HCT116 (cell line): ENCODE measurements around the gene HBE1. TPM values are rescaled to one million over a fixed set of nuclear protein-coding genes. Genes with fewer than 3 reads are reported as not detected.

ENCODE experiments used
- ATAC-seq: fragments of 200-7000 bp; cut with Tn5 transposase; 2 replicates; pipeline ENCODE4 v1.9.1; 2020; ENCODE audit warnings: mild to moderate bottlenecking, moderate library complexity
- BruUV-seq: library from RNA; stranded (reverse); fragments of 400-500 nt; replicated peaks from 2 replicates; lab custom pipeline; 2021; lab: Mats Ljungman, UMichigan
- CTCF ChIA-PET: fragments of 300-600 bp; sonication (Branson Sonifier 250); formaldehyde crosslinking; loops from one replicate; lab custom pipeline; 2021; ENCODE audit warnings: antibody characterized with exemption; lab: Charles Lee
- POLR2A ChIA-PET: fragments of 300-600, 350-600 bp; sonication (Branson Sonifier 250); formaldehyde crosslinking; loops from one replicate; lab custom pipeline; 2021; ENCODE audit warnings: antibody characterized with exemption; lab: Charles Lee
- RAD21 ChIA-PET, 2 experiments: fragments of 300-600 bp; sonication (Branson Sonifier 250); formaldehyde crosslinking; loops; one replicate each; lab custom pipeline; 2023; ENCODE audit warnings: low total read pairs in 2 of 2; ENCODE audit not compliant: uncharacterized antibody in 2 of 2, unreplicated experiment in 2 of 2, low non-redundant PET in 1 of 2; lab: Charles Lee
- DNase-seq: peaks from one replicate; pipeline ENCODE4 v3.0.0-alpha.2; 2010; ENCODE audit warnings: low read depth, low spot score
- H2AFZ ChIP-seq: fragments of 200-600 bp; shearing (Covaris generic), sonication (generic); 2 replicates; pipeline ENCODE4 v1.6.1; 2017; ENCODE audit warnings: low read depth, mixed run types, mixed read lengths, antibody characterized with exemption, low read length; ENCODE audit not compliant: poor library complexity, severe bottlenecking
- H3K27ac ChIP-seq: 2 replicates; pipeline ENCODE4 v1.5.1; 2012; ENCODE audit warnings: low read depth, low read length
- H3K27me3 ChIP-seq: fragments of 200-600 bp; sonication (generic); 2 replicates; pipeline ENCODE4 v1.6.1; 2016; ENCODE audit warnings: mixed run types, low read length, mixed read lengths; ENCODE audit not compliant: insufficient read depth
- H3K36me3 ChIP-seq, 2 experiments: fragments of 200-500 bp in 1 of 2; fragments of 200-600 bp in 1 of 2; sonication (Bioruptor generic) in 1 of 2; sonication (generic) in 1 of 2; 2 replicates each; pipeline versions ENCODE4 v1.5.1 to v1.6.1; 2014 to 2016; ENCODE audit warnings: low read length in 2 of 2, inconsistent platforms in 1 of 2, mixed read lengths in 1 of 2, mixed run types in 1 of 2; ENCODE audit not compliant: insufficient read depth in 2 of 2, control insufficient read depth in 1 of 2
- H3K4me1 ChIP-seq, 2 experiments: fragments of 200-600 bp in 1 of 2; sonication (generic) in 1 of 2; 2 replicates each; pipeline versions ENCODE4 v1.5.1 to v1.6.1; 2012 to 2017; ENCODE audit warnings: low read length in 2 of 2, inconsistent platforms in 1 of 2, mild to moderate bottlenecking in 1 of 2, mixed read lengths in 1 of 2, mixed run types in 1 of 2, moderate library complexity in 1 of 2; ENCODE audit not compliant: insufficient read depth in 2 of 2, control insufficient read depth in 1 of 2
- H3K4me2 ChIP-seq: fragments of 200-600 bp; sonication (generic); 2 replicates; pipeline ENCODE4 v1.6.1; 2017; ENCODE audit warnings: mixed run types, low read length, mixed read lengths
- H3K4me3 ChIP-seq, 2 experiments: fragments of 200-600 bp in 1 of 2; sonication (generic) in 1 of 2; replicated peaks in 1 of 2; 2 replicates each; pipeline ENCODE4 v1.5.1; 2011 to 2016; ENCODE audit warnings: low read length in 2 of 2, control low read depth in 1 of 2, low read depth in 1 of 2, mild to moderate bottlenecking in 1 of 2, mixed read lengths in 1 of 2, mixed run types in 1 of 2
- H3K79me2 ChIP-seq: fragments of 200-600 bp; sonication (generic); 2 replicates; pipeline ENCODE4 v1.6.1; 2017; ENCODE audit warnings: mild to moderate bottlenecking, mixed run types, low read length, moderate library complexity, mixed read lengths; ENCODE audit not compliant: insufficient read depth
- H3K9ac ChIP-seq: fragments of 200-600 bp; sonication (generic); 2 replicates; pipeline ENCODE4 v1.6.1; 2016; ENCODE audit warnings: low read length, mixed read lengths
- H3K9me2 ChIP-seq: fragments of 200-600 bp; sonication (generic), shearing (Covaris generic); 2 replicates; pipeline ENCODE4 v1.6.1; 2017; ENCODE audit warnings: mixed run types, mild to moderate bottlenecking, moderate library complexity; ENCODE audit not compliant: insufficient read depth
- H3K9me3 ChIP-seq, 2 experiments: fragments of 200-500 bp in 1 of 2; fragments of 200-600 bp in 1 of 2; sonication (Bioruptor generic) in 1 of 2; sonication (generic) in 1 of 2; 2 replicates each; pipeline ENCODE4 v1.6.1; 2014 to 2017; ENCODE audit warnings: low read length in 2 of 2, mixed read lengths in 2 of 2, inconsistent platforms in 1 of 2, low read depth in 1 of 2, mild to moderate bottlenecking in 1 of 2, mixed run types in 1 of 2, moderate library complexity in 1 of 2; ENCODE audit not compliant: control insufficient read depth in 1 of 2, insufficient read depth in 1 of 2
- H4K20me1 ChIP-seq: fragments of 200-600 bp; sonication (generic), shearing (Covaris generic); 2 replicates; pipeline ENCODE4 v1.6.1; 2017; ENCODE audit warnings: mixed run types, mild to moderate bottlenecking, moderate library complexity; ENCODE audit not compliant: insufficient read depth
- CBX3 ChIP-seq: IDR thresholded peaks from 2 replicates; pipeline ENCODE4 v1.6.1; 2012; ENCODE audit warnings: low read depth
- CEBPB ChIP-seq: IDR thresholded peaks from 2 replicates; pipeline ENCODE4 v1.6.1; 2012; ENCODE audit warnings: low read depth
- EGR1 ChIP-seq: IDR thresholded peaks from 2 replicates; pipeline ENCODE4 v1.6.1; 2012; ENCODE audit warnings: low read depth
- EZH2 ChIP-seq: fragments of 200-600 bp; sonication (generic); IDR thresholded peaks from 2 replicates; pipeline ENCODE4 v1.6.1; 2017; ENCODE audit warnings: antibody characterized with exemption, mixed run types
- EZH2phosphoT487 ChIP-seq: fragments of 200-600 bp; IDR thresholded peaks from 2 replicates; pipeline ENCODE4 v1.6.1; 2018; ENCODE audit warnings: antibody characterized with exemption, borderline replicate concordance
- FOSL1 ChIP-seq: IDR thresholded peaks from 2 replicates; pipeline ENCODE4 v1.6.1; 2012; ENCODE audit warnings: low read depth
- JUND ChIP-seq: IDR thresholded peaks from 2 replicates; pipeline ENCODE4 v1.6.1; 2012
- POLR2A ChIP-seq: IDR thresholded peaks from 2 replicates; pipeline ENCODE4 v1.7.0; 2011; ENCODE audit warnings: borderline replicate concordance; ENCODE audit not compliant: insufficient read depth, insufficient read length; ENCODE audit errors: extremely low read depth
- RAD21 ChIP-seq: IDR thresholded peaks from 2 replicates; pipeline ENCODE4 v1.6.1; 2012; ENCODE audit warnings: low read depth, mild to moderate bottlenecking
- SIN3A ChIP-seq: IDR thresholded peaks from 2 replicates; pipeline ENCODE4 v1.6.1; 2012; ENCODE audit warnings: low read depth
- TCF7L2 ChIP-seq: IDR thresholded peaks from 2 replicates; pipeline ENCODE4 v1.7.0; 2011; ENCODE audit warnings: borderline replicate concordance, inconsistent platforms; ENCODE audit not compliant: insufficient read depth, insufficient read length; ENCODE audit errors: extremely low read depth
- YY1 ChIP-seq: IDR thresholded peaks from 2 replicates; pipeline ENCODE4 v1.6.1; 2011; ENCODE audit warnings: low read length, low read depth, moderate library complexity, mild to moderate bottlenecking; ENCODE audit not compliant: insufficient replicate concordance; ENCODE audit errors: extremely low read depth
- intact Hi-C: fragments of 100-400 bp; cut with micrococcal nuclease; formaldehyde crosslinking; loops from 2 replicates; pipeline ENCODE4 v1.10.0; 2022
- total RNA-seq: library from RNA; stranded (reverse); gene quantifications from one replicate; pipeline ENCODE4 v1.2.1, GENCODE V29; 2021; ENCODE audit not compliant: unreplicated experiment
- TF ChIP-seq, protein P1 (sequence below): IDR thresholded peaks from 2 replicates; pipeline ENCODE4 v1.6.1; 2012
- TF ChIP-seq, protein P2 (sequence below): IDR thresholded peaks from 2 replicates; pipeline ENCODE4 v1.6.1; 2011; ENCODE audit warnings: mild to moderate bottlenecking, low read length, moderate library complexity; ENCODE audit not compliant: insufficient replicate concordance; ENCODE audit errors: extremely low read depth
- TF ChIP-seq, protein P3 (sequence below): IDR thresholded peaks from 2 replicates; pipeline ENCODE4 v1.6.1; 2012; ENCODE audit warnings: low read depth
- TF ChIP-seq, protein P4 (sequence below), 3 experiments: fragments of 200-600 bp in 1 of 3; sonication (generic) in 1 of 3; IDR thresholded peaks in 2 of 3; conservative IDR thresholded peaks in 1 of 3; 2 replicates each; pipeline ENCODE4 v1.5.1; 2012 to 2017; ENCODE audit warnings: low read depth in 2 of 3, low read length in 2 of 3, antibody characterized with exemption in 1 of 3, borderline replicate concordance in 1 of 3, control low read depth in 1 of 3, mild to moderate bottlenecking in 1 of 3, mixed read lengths in 1 of 3, mixed run types in 1 of 3, moderate library complexity in 1 of 3; ENCODE audit not compliant: insufficient read depth in 1 of 3

The HBE1 gene
- total RNA-seq, 1 experiment from 2014 or later = 212 TPM

DNA sequence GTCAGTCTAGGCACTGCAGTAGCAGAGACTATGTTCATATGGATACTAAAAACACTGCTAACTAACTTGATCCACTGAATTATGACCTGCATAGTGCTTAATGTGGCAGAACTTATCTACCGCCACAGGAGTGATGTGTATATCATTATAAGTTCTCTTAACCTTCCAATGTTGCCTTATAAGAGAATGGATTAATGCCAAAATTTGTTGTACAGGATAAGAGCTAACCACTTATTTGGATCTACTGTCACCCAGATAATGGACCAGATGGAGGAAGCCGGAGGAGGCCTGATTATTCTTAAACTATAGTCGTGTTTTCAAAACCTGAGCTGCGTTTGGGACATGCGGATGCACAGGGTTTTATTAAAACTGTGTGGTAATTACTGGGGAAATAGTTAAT lies 33.9 kb upstream of the HBE1 start:
- no peak for ATAC-seq
- Histone ChIP-seq H4K20me1 (no peaks in the 10 kb centered on the region), H3K4me2 (no peak overlapping the region), H3K9ac (no peak overlapping the region), H2AFZ (no peak overlapping the region), H3K36me3 (peaks cover 7 to 25% of the 10 kb centered on the region in 2 experiments; a peak in 2 of 4 replicates), H3K79me2 (no peaks in the 10 kb centered on the region), H3K9me3 (no peaks in the 10 kb centered on the region), H3K4me1 (no peaks in the 10 kb centered on the region), H3K9me2 (no peaks in the 10 kb centered on the region), H3K27ac (no peak overlapping the region), H3K4me3 (no peak overlapping the region), H3K27me3 (no peaks in the 10 kb centered on the region)
- no peak for DNase-seq
- CTCF ChIA-PET = no interaction called here
- no TSS peak for BruUV-seq
- TF ChIP-seq SIN3A = no peak
- TF ChIP-seq POLR2A = no peak
- no peak for TF ChIP-seq YY1
- TF ChIP-seq, protein P1, sequence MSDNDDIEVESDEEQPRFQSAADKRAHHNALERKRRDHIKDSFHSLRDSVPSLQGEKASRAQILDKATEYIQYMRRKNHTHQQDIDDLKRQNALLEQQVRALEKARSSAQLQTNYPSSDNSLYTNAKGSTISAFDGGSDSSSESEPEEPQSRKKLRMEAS = no peak
- TF ChIP-seq, protein P2, sequence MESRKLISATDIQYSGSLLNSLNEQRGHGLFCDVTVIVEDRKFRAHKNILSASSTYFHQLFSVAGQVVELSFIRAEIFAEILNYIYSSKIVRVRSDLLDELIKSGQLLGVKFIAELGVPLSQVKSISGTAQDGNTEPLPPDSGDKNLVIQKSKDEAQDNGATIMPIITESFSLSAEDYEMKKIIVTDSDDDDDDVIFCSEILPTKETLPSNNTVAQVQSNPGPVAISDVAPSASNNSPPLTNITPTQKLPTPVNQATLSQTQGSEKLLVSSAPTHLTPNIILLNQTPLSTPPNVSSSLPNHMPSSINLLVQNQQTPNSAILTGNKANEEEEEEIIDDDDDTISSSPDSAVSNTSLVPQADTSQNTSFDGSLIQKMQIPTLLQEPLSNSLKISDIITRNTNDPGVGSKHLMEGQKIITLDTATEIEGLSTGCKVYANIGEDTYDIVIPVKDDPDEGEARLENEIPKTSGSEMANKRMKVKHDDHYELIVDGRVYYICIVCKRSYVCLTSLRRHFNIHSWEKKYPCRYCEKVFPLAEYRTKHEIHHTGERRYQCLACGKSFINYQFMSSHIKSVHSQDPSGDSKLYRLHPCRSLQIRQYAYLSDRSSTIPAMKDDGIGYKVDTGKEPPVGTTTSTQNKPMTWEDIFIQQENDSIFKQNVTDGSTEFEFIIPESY = no peak
- TF ChIP-seq EGR1 = no peak
- no peak for TF ChIP-seq RAD21
- TF ChIP-seq FOSL1 = no peak
- no peak for TF ChIP-seq JUND
- no peak for TF ChIP-seq EZH2phosphoT487
- no peak for TF ChIP-seq CEBPB
- no peak for TF ChIP-seq TCF7L2
- no peak for TF ChIP-seq EZH2
- TF ChIP-seq, protein P3, sequence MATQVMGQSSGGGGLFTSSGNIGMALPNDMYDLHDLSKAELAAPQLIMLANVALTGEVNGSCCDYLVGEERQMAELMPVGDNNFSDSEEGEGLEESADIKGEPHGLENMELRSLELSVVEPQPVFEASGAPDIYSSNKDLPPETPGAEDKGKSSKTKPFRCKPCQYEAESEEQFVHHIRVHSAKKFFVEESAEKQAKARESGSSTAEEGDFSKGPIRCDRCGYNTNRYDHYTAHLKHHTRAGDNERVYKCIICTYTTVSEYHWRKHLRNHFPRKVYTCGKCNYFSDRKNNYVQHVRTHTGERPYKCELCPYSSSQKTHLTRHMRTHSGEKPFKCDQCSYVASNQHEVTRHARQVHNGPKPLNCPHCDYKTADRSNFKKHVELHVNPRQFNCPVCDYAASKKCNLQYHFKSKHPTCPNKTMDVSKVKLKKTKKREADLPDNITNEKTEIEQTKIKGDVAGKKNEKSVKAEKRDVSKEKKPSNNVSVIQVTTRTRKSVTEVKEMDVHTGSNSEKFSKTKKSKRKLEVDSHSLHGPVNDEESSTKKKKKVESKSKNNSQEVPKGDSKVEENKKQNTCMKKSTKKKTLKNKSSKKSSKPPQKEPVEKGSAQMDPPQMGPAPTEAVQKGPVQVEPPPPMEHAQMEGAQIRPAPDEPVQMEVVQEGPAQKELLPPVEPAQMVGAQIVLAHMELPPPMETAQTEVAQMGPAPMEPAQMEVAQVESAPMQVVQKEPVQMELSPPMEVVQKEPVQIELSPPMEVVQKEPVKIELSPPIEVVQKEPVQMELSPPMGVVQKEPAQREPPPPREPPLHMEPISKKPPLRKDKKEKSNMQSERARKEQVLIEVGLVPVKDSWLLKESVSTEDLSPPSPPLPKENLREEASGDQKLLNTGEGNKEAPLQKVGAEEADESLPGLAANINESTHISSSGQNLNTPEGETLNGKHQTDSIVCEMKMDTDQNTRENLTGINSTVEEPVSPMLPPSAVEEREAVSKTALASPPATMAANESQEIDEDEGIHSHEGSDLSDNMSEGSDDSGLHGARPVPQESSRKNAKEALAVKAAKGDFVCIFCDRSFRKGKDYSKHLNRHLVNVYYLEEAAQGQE = no peak
- no peak for TF ChIP-seq CBX3
- TF ChIP-seq, protein P4, sequence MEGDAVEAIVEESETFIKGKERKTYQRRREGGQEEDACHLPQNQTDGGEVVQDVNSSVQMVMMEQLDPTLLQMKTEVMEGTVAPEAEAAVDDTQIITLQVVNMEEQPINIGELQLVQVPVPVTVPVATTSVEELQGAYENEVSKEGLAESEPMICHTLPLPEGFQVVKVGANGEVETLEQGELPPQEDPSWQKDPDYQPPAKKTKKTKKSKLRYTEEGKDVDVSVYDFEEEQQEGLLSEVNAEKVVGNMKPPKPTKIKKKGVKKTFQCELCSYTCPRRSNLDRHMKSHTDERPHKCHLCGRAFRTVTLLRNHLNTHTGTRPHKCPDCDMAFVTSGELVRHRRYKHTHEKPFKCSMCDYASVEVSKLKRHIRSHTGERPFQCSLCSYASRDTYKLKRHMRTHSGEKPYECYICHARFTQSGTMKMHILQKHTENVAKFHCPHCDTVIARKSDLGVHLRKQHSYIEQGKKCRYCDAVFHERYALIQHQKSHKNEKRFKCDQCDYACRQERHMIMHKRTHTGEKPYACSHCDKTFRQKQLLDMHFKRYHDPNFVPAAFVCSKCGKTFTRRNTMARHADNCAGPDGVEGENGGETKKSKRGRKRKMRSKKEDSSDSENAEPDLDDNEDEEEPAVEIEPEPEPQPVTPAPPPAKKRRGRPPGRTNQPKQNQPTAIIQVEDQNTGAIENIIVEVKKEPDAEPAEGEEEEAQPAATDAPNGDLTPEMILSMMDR (IDR thresholded peaks at IDR 0.05 in 2 of 3, conservative IDR thresholded peaks at IDR 0.05 in 1 of 3; ENCODE audit: borderline replicate concordance in 1 of 3, insufficient read depth in 1 of 3, low read depth in 2 of 3, low read length in 2 of 3) = no peak
- intact Hi-C loops = no loop called here
- POLR2A ChIA-PET = no interaction called here
- RAD21 ChIA-PET = no interaction called here
